ENCODE measurements around the gene BPTF. TPM values are rescaled to one million over a fixed set of nuclear protein-coding genes. Genes with fewer than 3 reads are reported as not detected.
"Not testable (repeated sequence)": the region's sequence is repeated elsewhere in the genome, so short reads cannot be mapped to it uniquely, and the experiment has no call there.

The BPTF gene
- total RNA-seq, 2 experiments from 2014 or later: 58.1 to 61.9 TPM

- H3K27me3 Mint-ChIP-seq (ENCODE audit: low read depth); H3K4me3 Mint-ChIP-seq; intact Hi-C loops (cut with micrococcal nuclease); H3K9me3 Mint-ChIP-seq; DNase-seq; H3K27ac Mint-ChIP-seq: not testable (repeated sequence)
- CTCF ChIA-PET: interaction anchor here (1.2 kb wide), 1 partner anchor 50 kb away, joined by 4 read pairs; no protein-coding TSS in a partner anchor
- Mint-ChIP-seq H3K4me1 (ENCODE audit: low read depth) (peaks cover 15% of the 10 kb centered on the region), H3K36me3 (ENCODE audit: low read depth) (peaks cover 14% of the 10 kb centered on the region)
Observed at GRCh38 chr17:67960276-67960675, 135.0 kb downstream of the BPTF start.

GRCh38 chr17:67962156-67962555, 136.9 kb downstream of the BPTF start:
- DNase-seq; H3K27me3 Mint-ChIP-seq (ENCODE audit: low read depth); H3K4me3 Mint-ChIP-seq; H3K9me3 Mint-ChIP-seq; intact Hi-C loops (cut with micrococcal nuclease): not testable (repeated sequence)
- Mint-ChIP-seq H3K27ac (peak overlapping the region; percentile 84), H3K4me1 (ENCODE audit: low read depth) (peaks cover 15% of the 10 kb centered on the region), H3K36me3 (ENCODE audit: low read depth) (peaks cover 15% of the 10 kb centered on the region)
- CTCF ChIA-PET: interaction anchor here (1.6 to 2.1 kb wide), 2 partner anchors 44 to 48 kb away, joined by 3 to 4 read pairs; no protein-coding TSS in a partner anchor

- not testable (repeated sequence) for H3K27me3 Mint-ChIP-seq (ENCODE audit: low read depth); H3K9me3 Mint-ChIP-seq; H3K4me3 Mint-ChIP-seq
- Mint-ChIP-seq H3K4me1 (ENCODE audit: low read depth) (peaks cover 15% of the 10 kb centered on the region), H3K27ac (peak overlapping the region; percentile 84), H3K36me3 (ENCODE audit: low read depth) (peaks cover 15% of the 10 kb centered on the region)
- DNase-seq: peak; percentile 90
- CTCF ChIA-PET: interaction anchor here (0.6 to 2.1 kb wide), 7 partner anchors 19 to 94 kb away, joined by 3 to 4 read pairs (median 3); no protein-coding TSS in a partner anchor
- intact Hi-C loops (cut with micrococcal nuclease): loop anchor here (1.0 kb wide), 3 partner anchors 48 to 500 kb away; no protein-coding TSS in a partner anchor
Observed at GRCh38 chr17:67963145-67963572, 137.9 kb downstream of the BPTF start.

- no peak for DNase-seq
- intact Hi-C loops (cut with micrococcal nuclease): no loop called here
- Mint-ChIP-seq H3K27me3 (ENCODE audit: low read depth) (no peaks in the 10 kb centered on the region), H3K27ac (no peak overlapping the region), H3K9me3 (no peaks in the 10 kb centered on the region), H3K4me3 (no peak overlapping the region), H3K36me3 (ENCODE audit: low read depth) (no peaks in the 10 kb centered on the region), H3K4me1 (ENCODE audit: low read depth) (no peaks in the 10 kb centered on the region)
- CTCF ChIA-PET: no interaction called here
Observed at GRCh38 chr17:67970783-67971182, 145.5 kb downstream of the BPTF start.

- CTCF ChIA-PET: no interaction called here
- Mint-ChIP-seq H3K4me3 (no peak overlapping the region), H3K27ac (no peak overlapping the region), H3K4me1 (ENCODE audit: low read depth) (no peaks in the 10 kb centered on the region), H3K27me3 (ENCODE audit: low read depth) (no peaks in the 10 kb centered on the region), H3K9me3 (no peaks in the 10 kb centered on the region), H3K36me3 (ENCODE audit: low read depth) (peaks cover 2% of the 10 kb centered on the region)
- intact Hi-C loops (cut with micrococcal nuclease): no loop called here
- no peak for DNase-seq
Observed at GRCh38 chr17:67974185-67974584, 148.9 kb downstream of the BPTF start.

- no peaks in the 10 kb centered on the region for H3K4me1 Mint-ChIP-seq (ENCODE audit: low read depth)
- H3K27ac Mint-ChIP-seq: no peak overlapping the region
- no peaks in the 10 kb centered on the region for H3K9me3 Mint-ChIP-seq
- no peak overlapping the region for H3K4me3 Mint-ChIP-seq
- no peak for DNase-seq
- H3K36me3 Mint-ChIP-seq (ENCODE audit: low read depth): peaks cover 2% of the 10 kb centered on the region
- H3K27me3 Mint-ChIP-seq (ENCODE audit: low read depth): no peaks in the 10 kb centered on the region
- CTCF ChIA-PET: interaction anchor here (0.9 kb wide), 1 partner anchor 37 kb away, joined by 4 read pairs; no protein-coding TSS in a partner anchor
- intact Hi-C loops (cut with micrococcal nuclease): no loop called here
Observed at GRCh38 chr17:67974598-67975066, 149.3 kb downstream of the BPTF start.

- DNase-seq; H3K36me3 Mint-ChIP-seq (ENCODE audit: low read depth); H3K4me3 Mint-ChIP-seq; H3K27ac Mint-ChIP-seq; H3K9me3 Mint-ChIP-seq; intact Hi-C loops (cut with micrococcal nuclease); CTCF ChIA-PET; H3K4me1 Mint-ChIP-seq (ENCODE audit: low read depth); H3K27me3 Mint-ChIP-seq (ENCODE audit: low read depth): not testable (repeated sequence)
Observed at GRCh38 chr17:67976306-67976705, 151.0 kb downstream of the BPTF start.

- no peak for DNase-seq
- CTCF ChIA-PET: no interaction called here
- Mint-ChIP-seq H3K27me3 (ENCODE audit: low read depth) (no peaks in the 10 kb centered on the region), H3K4me3 (no peak overlapping the region), H3K36me3 (ENCODE audit: low read depth) (peaks cover 2% of the 10 kb centered on the region), H3K27ac (no peak overlapping the region), H3K4me1 (ENCODE audit: low read depth) (no peaks in the 10 kb centered on the region), H3K9me3 (no peaks in the 10 kb centered on the region)
- intact Hi-C loops (cut with micrococcal nuclease): no loop called here
Observed at GRCh38 chr17:67980456-67980855, 155.2 kb downstream of the BPTF start.

- DNase-seq; H3K27ac Mint-ChIP-seq; H3K36me3 Mint-ChIP-seq (ENCODE audit: low read depth); H3K4me1 Mint-ChIP-seq (ENCODE audit: low read depth); H3K27me3 Mint-ChIP-seq (ENCODE audit: low read depth); intact Hi-C loops (cut with micrococcal nuclease); CTCF ChIA-PET; H3K4me3 Mint-ChIP-seq; H3K9me3 Mint-ChIP-seq: not testable (repeated sequence)
Observed at GRCh38 chr17:67980883-67981282, 155.6 kb downstream of the BPTF start.

GRCh38 chr17:67982034-67982640, 156.8 kb downstream of the BPTF start:
- CTCF ChIA-PET: interaction anchor here (1.5 kb wide), 1 partner anchor 19 kb away, joined by 3 read pairs; no protein-coding TSS in a partner anchor
- Mint-ChIP-seq H3K36me3 (ENCODE audit: low read depth) (peaks cover 2% of the 10 kb centered on the region), H3K4me3 (no peak overlapping the region), H3K27ac (no peak overlapping the region), H3K9me3 (no peaks in the 10 kb centered on the region), H3K4me1 (ENCODE audit: low read depth) (no peaks in the 10 kb centered on the region), H3K27me3 (ENCODE audit: low read depth) (no peaks in the 10 kb centered on the region)
- intact Hi-C loops (cut with micrococcal nuclease): no loop called here
- DNase-seq: no peak

GRCh38 chr17:67982686-67983382, 157.5 kb downstream of the BPTF start:
- Mint-ChIP-seq H3K4me3 (no peak overlapping the region), H3K27ac (no peak overlapping the region), H3K4me1 (ENCODE audit: low read depth) (no peaks in the 10 kb centered on the region), H3K36me3 (ENCODE audit: low read depth) (peaks cover 2% of the 10 kb centered on the region), H3K27me3 (ENCODE audit: low read depth) (no peaks in the 10 kb centered on the region), H3K9me3 (no peaks in the 10 kb centered on the region)
- intact Hi-C loops (cut with micrococcal nuclease): no loop called here
- CTCF ChIA-PET: interaction anchor here (1.5 kb wide), 1 partner anchor 20 kb away, joined by 3 read pairs; no protein-coding TSS in a partner anchor
- no peak for DNase-seq

GRCh38 chr17:67983383-67983688, 158.0 kb downstream of the BPTF start:
- DNase-seq: no peak
- CTCF ChIA-PET: no interaction called here
- Mint-ChIP-seq H3K27ac (no peak overlapping the region), H3K36me3 (ENCODE audit: low read depth) (peaks cover 2% of the 10 kb centered on the region), H3K4me3 (no peak overlapping the region), H3K4me1 (ENCODE audit: low read depth) (no peaks in the 10 kb centered on the region), H3K27me3 (ENCODE audit: low read depth) (no peaks in the 10 kb centered on the region), H3K9me3 (no peaks in the 10 kb centered on the region)
- intact Hi-C loops (cut with micrococcal nuclease): no loop called here

GRCh38 chr17:67990909-67991308, 165.6 kb downstream of the BPTF start:
- Mint-ChIP-seq H3K27ac (no peak overlapping the region), H3K9me3 (no peaks in the 10 kb centered on the region), H3K36me3 (ENCODE audit: low read depth) (no peaks in the 10 kb centered on the region), H3K4me3 (no peak overlapping the region), H3K4me1 (ENCODE audit: low read depth) (peaks cover 20% of the 10 kb centered on the region), H3K27me3 (ENCODE audit: low read depth) (peaks cover 8% of the 10 kb centered on the region)
- CTCF ChIA-PET: no interaction called here
- intact Hi-C loops (cut with micrococcal nuclease): loop anchor here (10.0 kb wide), 2 partner anchors 166 to 616 kb away; partner anchors contain the start of genes BPTF and PITPNC1
- no peak for DNase-seq
